ENCODE data around the gene APBB2.
"Not testable (repeated sequence)": the region's sequence is repeated elsewhere in the genome, so short reads cannot be mapped to it uniquely, and the experiment has no call there.

APBB2 gene

DNA sequence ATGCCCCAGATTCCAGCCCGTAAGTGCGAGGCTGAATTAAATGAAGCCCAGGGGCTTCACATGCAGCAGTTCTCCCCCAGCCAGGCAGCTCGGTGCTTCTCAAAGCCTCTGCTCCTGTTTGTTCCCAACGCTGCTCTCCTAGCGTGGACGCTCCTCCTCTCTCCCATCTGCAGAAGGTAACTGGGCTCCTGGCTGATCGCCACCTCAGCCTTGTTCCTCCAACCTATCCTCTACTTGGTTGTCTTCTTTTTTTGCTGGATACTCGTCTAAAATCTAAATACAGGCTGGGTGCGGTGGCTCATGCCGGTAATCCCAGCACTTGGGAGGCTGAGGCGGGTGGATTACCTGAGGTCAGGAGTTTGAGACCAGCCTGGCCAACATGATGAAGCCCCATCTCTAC, 394.2 kb downstream of the APBB2 start:
- Histone ChIP-seq H2BK5ac (ENCODE audit: low read depth, low read length, poor library complexity) (no peak overlapping the region), H3K36me3 (ENCODE audit: control insufficient read depth in 1 of 2, insufficient read depth in 2 of 2, low read length in 2 of 2) (peaks cover 25 to 49% of the 10 kb centered on the region in 2 experiments), H3K23ac (ENCODE audit: low read length) (peak overlapping the region; percentile 27), H4K8ac (ENCODE audit: low read depth, low read length) (no peak overlapping the region), H3K9me3 (ENCODE audit: insufficient read depth, low read depth, low read length) (no peaks in the 10 kb centered on the region), H3K79me1 (ENCODE audit: low read length) (no peaks in the 10 kb centered on the region), H3K4ac (ENCODE audit: low read depth, low read length) (no peak overlapping the region), H3K14ac (ENCODE audit: low read length) (no peak overlapping the region), H3K4me2 (ENCODE audit: low read length) (no peak overlapping the region), H2AFZ (ENCODE audit: insufficient read depth, low read length, poor library complexity) (no peak overlapping the region), H3K18ac (ENCODE audit: low read length) (no peak overlapping the region), H2BK12ac (ENCODE audit: low read length) (no peak overlapping the region), H3K4me3 (ENCODE audit: low read depth, low read length) (no peak overlapping the region), H3K27ac (ENCODE audit: low read depth, low read length) (no peak overlapping the region), H3K27me3 (ENCODE audit: insufficient read depth, low read length) (no peaks in the 10 kb centered on the region), H4K12ac (ENCODE audit: low read depth, low read length) (no peak overlapping the region), H4K91ac (ENCODE audit: low read depth, low read length) (no peak overlapping the region), H2AK5ac (ENCODE audit: low read length) (no peak overlapping the region), H3K4me1 (ENCODE audit: control insufficient read depth in 1 of 2, insufficient read depth in 2 of 2, low read length in 2 of 2) (no peaks in the 10 kb centered on the region), H2BK120ac (ENCODE audit: insufficient read depth, low read length, poor library complexity) (no peak overlapping the region), H3K79me2 (ENCODE audit: control insufficient read depth, insufficient read depth, low read length, poor library complexity) (no peaks in the 10 kb centered on the region), H3K9ac (ENCODE audit: low read length) (no peak overlapping the region)
- no CpG with 5 or more reads among the region's 11 CpGs for WGBS (ENCODE audit: extremely low coverage, insufficient coverage, insufficient read length)
- DNase-seq, result no peak

DNA sequence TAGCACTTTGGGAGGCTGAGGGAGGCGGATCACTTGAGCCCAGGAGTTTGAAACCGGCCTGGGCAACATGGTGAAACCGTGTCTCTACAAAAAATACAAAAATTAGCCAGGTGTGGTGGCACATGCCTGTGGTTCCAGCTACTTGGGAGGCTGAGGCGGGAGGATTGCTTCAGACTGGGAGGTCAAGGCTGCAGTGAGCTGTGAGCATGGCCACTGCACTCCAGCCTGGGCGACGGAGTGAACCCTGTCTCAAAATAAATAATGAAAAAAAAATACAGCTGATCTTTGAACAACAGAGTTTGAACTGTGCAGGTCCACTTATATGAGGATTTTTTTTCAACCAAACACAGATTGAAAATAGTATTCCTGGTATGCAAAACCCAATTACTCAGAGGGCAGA, 397.2 kb downstream of the APBB2 start:
- H4K8ac ChIP-seq (ENCODE audit: low read depth, low read length), result not testable (repeated sequence)
- no CpG with 5 or more reads among the region's 6 CpGs for WGBS (ENCODE audit: extremely low coverage, insufficient coverage, insufficient read length)

DNA sequence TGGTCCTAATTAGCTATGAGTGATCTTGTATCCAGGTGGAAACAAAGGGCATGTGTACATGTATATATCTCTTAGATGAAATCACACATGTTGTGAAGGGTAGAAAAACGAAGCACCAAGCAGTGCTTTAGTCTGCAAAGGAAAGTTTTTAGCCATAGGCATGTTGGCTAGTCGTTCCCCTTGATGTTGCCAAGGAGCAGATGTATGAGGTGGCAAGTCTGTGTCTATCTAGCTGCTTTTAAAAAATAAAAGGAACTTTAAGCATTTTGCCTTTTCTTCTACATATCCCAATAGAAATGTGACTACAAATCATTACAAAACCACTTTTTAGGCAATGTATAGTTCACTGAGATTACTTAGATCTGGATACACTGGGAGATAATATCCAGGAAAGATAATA, 401.5 kb downstream of the APBB2 start:
- H4K12ac ChIP-seq (ENCODE audit: low read depth, low read length), result no peak overlapping the region

More for the DNA sequence above, 397.2 kb downstream of the APBB2 start:
- H2BK12ac ChIP-seq (ENCODE audit: low read length); H3K23ac ChIP-seq (ENCODE audit: low read length); H3K18ac ChIP-seq (ENCODE audit: low read length); H3K79me1 ChIP-seq (ENCODE audit: low read length); H4K12ac ChIP-seq (ENCODE audit: low read depth, low read length); H3K27me3 ChIP-seq (ENCODE audit: insufficient read depth, low read length); H3K79me2 ChIP-seq (ENCODE audit: control insufficient read depth, insufficient read depth, low read length, poor library complexity); H3K14ac ChIP-seq (ENCODE audit: low read length); H3K4me2 ChIP-seq (ENCODE audit: low read length); H2BK5ac ChIP-seq (ENCODE audit: low read depth, low read length, poor library complexity); H2AK5ac ChIP-seq (ENCODE audit: low read length); H2BK120ac ChIP-seq (ENCODE audit: insufficient read depth, low read length, poor library complexity); H3K4ac ChIP-seq (ENCODE audit: low read depth, low read length); H3K9ac ChIP-seq (ENCODE audit: low read length); H3K9me3 ChIP-seq (ENCODE audit: insufficient read depth, low read depth, low read length); H3K27ac ChIP-seq (ENCODE audit: low read depth, low read length); H3K4me3 ChIP-seq (ENCODE audit: low read depth, low read length); H3K4me1 ChIP-seq (ENCODE audit: control insufficient read depth in 1 of 2, insufficient read depth in 2 of 2, low read length in 2 of 2); H4K91ac ChIP-seq (ENCODE audit: low read depth, low read length); H2AFZ ChIP-seq (ENCODE audit: insufficient read depth, low read length, poor library complexity): not testable (repeated sequence)
- DNase-seq, result peak; percentile 19 to 26
- peaks cover 16 to 34% of the 10 kb centered on the region in 2 experiments for H3K36me3 ChIP-seq (ENCODE audit: control insufficient read depth in 1 of 2, insufficient read depth in 2 of 2, low read length in 2 of 2)

DNA sequence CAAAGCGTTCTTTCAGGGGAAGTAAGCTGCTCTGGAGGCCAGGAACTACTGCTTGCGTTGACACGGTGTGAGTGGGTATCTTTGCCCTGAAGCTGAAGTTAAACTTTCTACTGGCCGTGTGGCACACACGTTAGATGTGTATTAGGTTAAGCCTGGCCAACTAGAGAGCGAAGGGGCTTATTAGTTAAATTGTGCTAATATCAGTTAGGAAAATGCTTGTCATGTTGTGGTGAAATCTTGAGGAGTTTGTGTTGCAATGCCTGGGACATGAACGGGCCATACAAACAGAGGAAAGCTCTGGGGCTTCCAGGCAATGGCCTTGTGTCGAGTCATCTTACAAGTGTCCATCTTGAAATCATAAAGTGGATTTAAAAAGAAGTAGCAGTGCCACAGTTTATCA, 402.0 kb downstream of the APBB2 start:
- no peak overlapping the region for H3K4me3 ChIP-seq (ENCODE audit: low read depth, low read length)
- H2BK5ac ChIP-seq (ENCODE audit: low read depth, low read length, poor library complexity), result no peak overlapping the region
- no peak overlapping the region for H4K12ac ChIP-seq (ENCODE audit: low read depth, low read length)
- H3K9ac ChIP-seq (ENCODE audit: low read length), result no peak overlapping the region
- peak; percentile 59 to 83 for DNase-seq
- no peak overlapping the region for H2AFZ ChIP-seq (ENCODE audit: insufficient read depth, low read length, poor library complexity)
- no peak overlapping the region for H3K23ac ChIP-seq (ENCODE audit: low read length)
- no CpG with 5 or more reads among the region's 8 CpGs for WGBS (ENCODE audit: extremely low coverage, insufficient coverage, insufficient read length)
- no peaks in the 10 kb centered on the region for H3K79me1 ChIP-seq (ENCODE audit: low read length)
- H3K79me2 ChIP-seq (ENCODE audit: control insufficient read depth, insufficient read depth, low read length, poor library complexity), result no peaks in the 10 kb centered on the region
- no peak overlapping the region for H3K14ac ChIP-seq (ENCODE audit: low read length)
- H3K36me3 ChIP-seq (ENCODE audit: control insufficient read depth in 1 of 2, insufficient read depth in 2 of 2, low read length in 2 of 2), result peaks cover 3 to 20% of the 10 kb centered on the region in 2 experiments
- no peak overlapping the region for H2BK12ac ChIP-seq (ENCODE audit: low read length)
- H3K4me1 ChIP-seq (ENCODE audit: control insufficient read depth in 1 of 2, insufficient read depth in 2 of 2, low read length in 2 of 2), result no peaks in the 10 kb centered on the region
- no peak overlapping the region for H2AK5ac ChIP-seq (ENCODE audit: low read length)
- H3K27ac ChIP-seq (ENCODE audit: low read depth, low read length), result no peak overlapping the region
- H3K4ac ChIP-seq (ENCODE audit: low read depth, low read length), result no peak overlapping the region
- H3K4me2 ChIP-seq (ENCODE audit: low read length), result no peak overlapping the region
- H3K18ac ChIP-seq (ENCODE audit: low read length), result no peak overlapping the region
- no peaks in the 10 kb centered on the region for H3K9me3 ChIP-seq (ENCODE audit: insufficient read depth, low read depth, low read length)
- no peak overlapping the region for H4K8ac ChIP-seq (ENCODE audit: low read depth, low read length)
- H4K91ac ChIP-seq (ENCODE audit: low read depth, low read length), result no peak overlapping the region
- no peak overlapping the region for H2BK120ac ChIP-seq (ENCODE audit: insufficient read depth, low read length, poor library complexity)
- H3K27me3 ChIP-seq (ENCODE audit: insufficient read depth, low read length), result no peaks in the 10 kb centered on the region

More for the DNA sequence above, 401.5 kb downstream of the APBB2 start:
- Histone ChIP-seq H2BK5ac (ENCODE audit: low read depth, low read length, poor library complexity) (no peak overlapping the region), H3K27ac (ENCODE audit: low read depth, low read length) (no peak overlapping the region), H2AFZ (ENCODE audit: insufficient read depth, low read length, poor library complexity) (no peak overlapping the region), H3K4me1 (ENCODE audit: control insufficient read depth in 1 of 2, insufficient read depth in 2 of 2, low read length in 2 of 2) (no peaks in the 10 kb centered on the region), H3K79me1 (ENCODE audit: low read length) (no peaks in the 10 kb centered on the region), H4K91ac (ENCODE audit: low read depth, low read length) (no peak overlapping the region), H3K27me3 (ENCODE audit: insufficient read depth, low read length) (no peaks in the 10 kb centered on the region), H3K23ac (ENCODE audit: low read length) (no peak overlapping the region), H3K9me3 (ENCODE audit: insufficient read depth, low read depth, low read length) (no peaks in the 10 kb centered on the region), H2AK5ac (ENCODE audit: low read length) (no peak overlapping the region), H3K36me3 (ENCODE audit: control insufficient read depth in 1 of 2, insufficient read depth in 2 of 2, low read length in 2 of 2) (peaks cover 3 to 20% of the 10 kb centered on the region in 2 experiments), H3K9ac (ENCODE audit: low read length) (no peak overlapping the region), H3K79me2 (ENCODE audit: control insufficient read depth, insufficient read depth, low read length, poor library complexity) (no peaks in the 10 kb centered on the region), H3K4me2 (ENCODE audit: low read length) (no peak overlapping the region), H3K4me3 (ENCODE audit: low read depth, low read length) (no peak overlapping the region), H4K8ac (ENCODE audit: low read depth, low read length) (no peak overlapping the region), H2BK12ac (ENCODE audit: low read length) (no peak overlapping the region), H3K14ac (ENCODE audit: low read length) (no peak overlapping the region), H3K4ac (ENCODE audit: low read depth, low read length) (no peak overlapping the region), H3K18ac (ENCODE audit: low read length) (no peak overlapping the region), H2BK120ac (ENCODE audit: insufficient read depth, low read length, poor library complexity) (no peak overlapping the region)
- WGBS (ENCODE audit: extremely low coverage, insufficient coverage, insufficient read length), result no CpG with 5 or more reads among the region's 2 CpGs
- peak in 1 of 2 donors; percentile 20 for DNase-seq
